Measurements from ENCODE around the gene KCTD15. TPM values are rescaled to one million over a fixed set of nuclear protein-coding genes. Genes with fewer than 3 reads are reported as not detected.

Gene KCTD15
- polyA plus RNA-seq, 3 donors = 1.6 to 43.2 (median 2.1) TPM

DNA sequence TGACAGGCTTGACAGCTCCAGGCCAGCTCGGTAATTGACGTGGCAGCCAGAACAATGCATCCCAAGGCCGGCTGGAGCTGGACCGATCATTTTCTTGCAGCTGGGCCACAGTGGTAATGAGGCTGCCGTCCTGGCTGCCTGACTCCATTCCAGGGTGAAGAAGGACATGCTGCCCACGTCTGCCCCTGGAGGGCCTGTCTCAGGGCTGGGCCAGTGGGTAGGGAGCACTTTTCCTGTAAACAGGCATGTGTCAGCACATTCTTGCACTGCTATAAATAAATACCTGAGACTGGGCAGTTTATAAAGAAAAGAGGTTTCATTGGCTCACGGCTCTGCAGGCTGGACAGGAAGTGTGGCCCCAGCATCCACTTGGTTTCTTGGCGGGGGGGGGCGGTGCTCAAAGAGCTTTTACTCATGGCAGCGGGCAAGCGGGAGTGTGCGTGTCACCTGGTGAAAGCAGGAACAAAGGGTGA is 38.1 kb upstream of the KCTD15 start:
- TF ChIP-seq, protein P1, sequence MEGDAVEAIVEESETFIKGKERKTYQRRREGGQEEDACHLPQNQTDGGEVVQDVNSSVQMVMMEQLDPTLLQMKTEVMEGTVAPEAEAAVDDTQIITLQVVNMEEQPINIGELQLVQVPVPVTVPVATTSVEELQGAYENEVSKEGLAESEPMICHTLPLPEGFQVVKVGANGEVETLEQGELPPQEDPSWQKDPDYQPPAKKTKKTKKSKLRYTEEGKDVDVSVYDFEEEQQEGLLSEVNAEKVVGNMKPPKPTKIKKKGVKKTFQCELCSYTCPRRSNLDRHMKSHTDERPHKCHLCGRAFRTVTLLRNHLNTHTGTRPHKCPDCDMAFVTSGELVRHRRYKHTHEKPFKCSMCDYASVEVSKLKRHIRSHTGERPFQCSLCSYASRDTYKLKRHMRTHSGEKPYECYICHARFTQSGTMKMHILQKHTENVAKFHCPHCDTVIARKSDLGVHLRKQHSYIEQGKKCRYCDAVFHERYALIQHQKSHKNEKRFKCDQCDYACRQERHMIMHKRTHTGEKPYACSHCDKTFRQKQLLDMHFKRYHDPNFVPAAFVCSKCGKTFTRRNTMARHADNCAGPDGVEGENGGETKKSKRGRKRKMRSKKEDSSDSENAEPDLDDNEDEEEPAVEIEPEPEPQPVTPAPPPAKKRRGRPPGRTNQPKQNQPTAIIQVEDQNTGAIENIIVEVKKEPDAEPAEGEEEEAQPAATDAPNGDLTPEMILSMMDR (IDR thresholded peaks at IDR 0.05) = no peak
- intact Hi-C loops (cut with micrococcal nuclease) = no loop called here

DNA sequence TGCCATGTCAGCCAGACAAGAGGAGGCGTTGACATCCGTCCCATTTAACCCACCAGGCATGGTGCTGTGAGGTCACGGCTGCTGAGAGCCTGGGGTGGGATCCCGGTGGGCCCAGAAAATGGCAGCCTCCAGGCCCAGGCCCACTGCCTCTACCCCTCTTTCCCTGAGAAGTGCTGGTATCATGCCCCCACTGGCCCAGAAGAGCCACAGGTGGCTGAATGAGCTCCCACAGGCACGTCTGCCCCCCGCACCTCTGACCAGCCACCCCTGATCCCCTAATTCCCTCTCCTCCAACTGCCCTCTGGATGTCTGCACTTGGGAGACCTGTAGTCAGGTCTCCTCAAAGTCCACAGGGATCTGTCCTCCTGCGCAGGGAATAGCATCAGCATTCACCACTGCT is 37.3 kb upstream of the KCTD15 start:
- Histone ChIP-seq H4K20me1 (ENCODE audit: insufficient read depth, low read length) (no peaks in the 10 kb centered on the region), H3K36me3 (replicated peaks in 1 of 2; ENCODE audit: control insufficient read depth in 1 of 2, insufficient read depth in 2 of 2, low read length in 2 of 2) (no peaks in the 10 kb centered on the region), H3K27me3 (ENCODE audit: control insufficient read depth in 2 of 2, insufficient read depth in 2 of 2, low read length in 2 of 2) (no peaks in the 10 kb centered on the region), H3K79me2 (ENCODE audit: insufficient read depth, low read length) (no peaks in the 10 kb centered on the region), H3K4me1 (ENCODE audit: control insufficient read depth in 1 of 2, insufficient read depth in 2 of 2, low read length in 2 of 2) (no peaks in the 10 kb centered on the region), H3K4me3 (replicated peaks in 1 of 3; ENCODE audit: low read depth in 2 of 3, low read length in 3 of 3) (no peak overlapping the region), H3K27ac (ENCODE audit: low read depth in 1 of 2, low read length in 2 of 2) (no peak overlapping the region), H3K9me3 (replicated peaks in 1 of 2; ENCODE audit: control insufficient read depth in 1 of 2, insufficient read depth in 1 of 2, low read length in 2 of 2) (no peaks in the 10 kb centered on the region), H2AFZ (ENCODE audit: insufficient read depth, low read depth, low read length, poor library complexity, severe bottlenecking) (no peak overlapping the region), H3K9ac (ENCODE audit: insufficient read depth, low read length, poor library complexity, severe bottlenecking) (no peak overlapping the region), H3K4me2 (replicated peaks; ENCODE audit: extremely low read depth, low read length, poor library complexity, severe bottlenecking) (no peak overlapping the region)
- intact Hi-C loops (cut with micrococcal nuclease) = no loop called here
- Mint-ChIP-seq H3K9me3 (no peaks in the 10 kb centered on the region), H3K36me3 (no peaks in the 10 kb centered on the region), H3K27ac (no peak overlapping the region), H3K27me3 (ENCODE audit: low read depth in 3 of 3) (peaks cover 7 to 15% (median 8%) of the 10 kb centered on the region in 3 donors), H3K4me3 (no peak overlapping the region), H3K4me1 (no peaks in the 10 kb centered on the region)
- DNase-seq = no peak
- 97% methylated on average over 7 of the region's 7 CpGs for WGBS (ENCODE audit: insufficient coverage)
- TF ChIP-seq, protein P1 (IDR thresholded peaks at IDR 0.05) = no peak

More for the DNA sequence above, 38.1 kb upstream of the KCTD15 start:
- H3K4me1 Mint-ChIP-seq = no peaks in the 10 kb centered on the region
- Histone ChIP-seq H3K4me1 (ENCODE audit: control insufficient read depth in 1 of 2, insufficient read depth in 2 of 2, low read length in 2 of 2) (no peaks in the 10 kb centered on the region), H3K27me3 (ENCODE audit: control insufficient read depth in 2 of 2, insufficient read depth in 2 of 2, low read length in 2 of 2) (no peaks in the 10 kb centered on the region), H4K20me1 (ENCODE audit: insufficient read depth, low read length) (no peaks in the 10 kb centered on the region), H3K79me2 (ENCODE audit: insufficient read depth, low read length) (no peaks in the 10 kb centered on the region), H3K9me3 (replicated peaks in 1 of 2; ENCODE audit: control insufficient read depth in 1 of 2, insufficient read depth in 1 of 2, low read length in 2 of 2) (no peaks in the 10 kb centered on the region), H3K4me2 (replicated peaks; ENCODE audit: extremely low read depth, low read length, poor library complexity, severe bottlenecking) (no peak overlapping the region), H3K9ac (ENCODE audit: insufficient read depth, low read length, poor library complexity, severe bottlenecking) (no peak overlapping the region), H3K36me3 (replicated peaks in 1 of 2; ENCODE audit: control insufficient read depth in 1 of 2, insufficient read depth in 2 of 2, low read length in 2 of 2) (no peaks in the 10 kb centered on the region), H3K4me3 (replicated peaks in 1 of 3; ENCODE audit: low read depth in 2 of 3, low read length in 3 of 3) (no peak overlapping the region), H3K27ac (ENCODE audit: low read depth in 1 of 2, low read length in 2 of 2) (no peak overlapping the region), H2AFZ (ENCODE audit: insufficient read depth, low read depth, low read length, poor library complexity, severe bottlenecking) (no peak overlapping the region)
- no peak overlapping the region for H3K27ac Mint-ChIP-seq
- WGBS (ENCODE audit: insufficient coverage) = 39% methylated on average over 8 of the region's 12 CpGs
- H3K9me3 Mint-ChIP-seq = no peaks in the 10 kb centered on the region
- H3K4me3 Mint-ChIP-seq = no peak overlapping the region
- no peak for DNase-seq
- H3K36me3 Mint-ChIP-seq = no peaks in the 10 kb centered on the region
- peaks cover 7 to 15% (median 8%) of the 10 kb centered on the region in 3 donors for H3K27me3 Mint-ChIP-seq (ENCODE audit: low read depth in 3 of 3)
